ENCODE measurements around the gene DHCR24.
A peak's percentile ranks its signal among the peaks of the same experiment; 100 is the strongest.

The DHCR24 gene

DNA sequence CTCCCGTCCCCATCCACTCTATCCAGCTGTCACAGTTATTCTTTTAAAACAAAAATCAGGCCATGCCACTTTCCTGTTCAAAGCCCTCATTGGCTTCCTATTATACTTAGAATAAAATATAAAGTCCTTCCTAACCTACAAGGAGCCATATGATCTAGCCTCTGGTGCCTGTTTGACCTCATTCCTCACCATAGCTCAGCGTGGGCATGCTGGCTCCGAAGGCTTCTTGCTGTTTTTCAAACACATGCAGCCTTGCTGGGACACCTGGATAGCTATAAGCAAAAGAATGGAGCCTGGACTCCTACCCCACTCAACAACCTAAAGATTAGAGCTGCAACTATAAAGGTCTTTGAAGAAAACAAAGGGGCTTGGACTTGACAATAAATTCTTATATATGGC, 23.7 kb downstream of the DHCR24 start:
- no peak for DNase-seq

DNA sequence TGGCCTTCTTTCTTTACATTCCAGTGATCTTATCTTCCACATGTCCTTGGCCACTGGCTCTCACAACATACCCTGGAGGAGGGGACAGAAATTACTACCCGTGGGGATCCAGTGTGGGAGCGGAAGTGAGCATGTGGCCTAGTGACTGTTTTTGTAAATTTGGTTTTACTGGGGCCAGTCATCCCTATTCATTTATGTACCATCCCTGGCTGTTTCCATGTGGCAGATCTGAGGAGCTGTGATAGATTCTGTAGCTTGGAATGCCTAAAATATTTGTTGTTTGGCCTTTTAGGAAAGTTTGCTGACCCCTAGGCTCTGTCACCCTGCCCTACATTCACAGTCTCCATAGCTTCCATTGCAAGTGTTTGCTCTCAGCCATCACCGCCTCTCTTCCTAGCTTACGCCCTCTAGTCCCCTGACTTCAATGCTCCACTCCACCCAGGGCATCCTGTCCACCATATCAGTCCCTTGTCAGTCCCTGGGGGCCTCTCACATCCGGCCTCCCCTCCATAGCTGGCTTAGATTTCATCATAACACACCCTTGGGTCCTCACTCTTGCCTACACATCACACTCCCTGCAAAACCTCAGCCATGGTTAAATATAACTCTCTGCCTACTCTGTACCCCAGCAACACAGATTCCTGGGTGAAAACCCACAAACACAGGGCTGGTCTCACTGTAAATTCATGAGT, 25.8 kb downstream of the DHCR24 start:
- no peak for DNase-seq

GRCh38 chr1:54859700-54860391, 27.1 kb downstream of the DHCR24 start:
- DNase-seq, result no peak

GRCh38 chr1:54857746-54858561, 29.0 kb downstream of the DHCR24 start:
- peak; percentile 49 for DNase-seq

GRCh38 chr1:54857141-54857540, 29.9 kb downstream of the DHCR24 start:
- no peak for DNase-seq

- peak; percentile 55 for DNase-seq
Measured at GRCh38 chr1:54854381-54855020, 32.5 kb downstream of the DHCR24 start.

- no peak for DNase-seq
Measured at GRCh38 chr1:54853793-54854370, 33.1 kb downstream of the DHCR24 start.

DNA sequence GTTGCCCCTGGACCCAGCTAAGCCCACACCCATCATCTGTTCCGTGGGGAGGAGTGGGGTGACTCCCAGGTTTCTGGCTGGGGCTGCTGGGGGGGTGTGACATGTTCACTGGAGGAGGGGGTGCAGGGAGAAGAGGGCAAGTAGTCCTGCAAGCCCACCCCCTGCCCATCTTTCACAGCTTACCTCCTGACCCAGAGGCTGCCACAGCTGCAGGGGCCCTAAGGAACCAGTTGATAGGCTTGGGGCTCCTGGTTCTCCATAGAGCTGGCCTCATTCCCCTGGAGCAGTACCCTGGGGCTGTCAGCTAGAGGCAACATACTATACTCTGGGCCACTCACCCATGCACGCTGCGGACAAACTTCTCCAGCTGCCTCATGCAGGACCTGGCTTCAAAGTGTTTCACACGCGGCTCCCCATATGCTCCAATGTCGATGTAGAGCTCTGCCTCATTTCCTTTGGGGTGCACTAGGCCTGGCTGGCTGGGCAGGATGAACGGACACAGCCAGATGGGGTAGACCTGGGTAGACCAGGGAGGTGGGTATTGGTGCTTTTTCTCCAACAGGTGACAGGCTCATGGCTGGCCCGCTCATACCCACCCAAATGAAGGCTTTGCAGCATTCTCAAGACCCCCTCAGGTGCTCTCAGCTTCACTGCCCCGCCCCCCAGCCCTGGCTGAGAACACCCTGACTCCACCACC, 33.8 kb downstream of the DHCR24 start:
- no peak for DNase-seq

- DNase-seq, result no peak
Measured at GRCh38 chr1:54851936-54852524, 35.0 kb downstream of the DHCR24 start.

- DNase-seq, result no peak
Measured at GRCh38 chr1:54851406-54851805, 35.6 kb downstream of the DHCR24 start.

DNA sequence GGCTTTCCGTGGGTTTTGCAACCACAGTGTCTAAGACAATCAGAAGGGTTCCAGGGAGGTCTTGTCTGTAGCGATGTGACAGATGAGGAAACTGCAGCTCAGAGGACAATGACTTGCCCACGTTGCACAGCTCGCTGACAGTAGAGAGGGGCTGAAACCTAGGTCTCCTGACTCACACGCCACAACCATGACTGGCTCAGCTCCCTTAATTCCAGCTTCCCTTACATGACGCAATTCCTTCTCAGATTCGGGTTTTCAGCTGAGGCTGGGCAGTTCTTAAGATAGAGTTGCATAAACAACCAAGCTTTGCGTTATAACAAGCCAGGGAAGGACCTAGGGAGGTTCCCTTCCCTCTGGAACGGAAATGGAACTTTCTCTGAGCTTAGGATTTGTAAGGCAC, 36.3 kb downstream of the DHCR24 start:
- DNase-seq, result peak; percentile 91

DNA sequence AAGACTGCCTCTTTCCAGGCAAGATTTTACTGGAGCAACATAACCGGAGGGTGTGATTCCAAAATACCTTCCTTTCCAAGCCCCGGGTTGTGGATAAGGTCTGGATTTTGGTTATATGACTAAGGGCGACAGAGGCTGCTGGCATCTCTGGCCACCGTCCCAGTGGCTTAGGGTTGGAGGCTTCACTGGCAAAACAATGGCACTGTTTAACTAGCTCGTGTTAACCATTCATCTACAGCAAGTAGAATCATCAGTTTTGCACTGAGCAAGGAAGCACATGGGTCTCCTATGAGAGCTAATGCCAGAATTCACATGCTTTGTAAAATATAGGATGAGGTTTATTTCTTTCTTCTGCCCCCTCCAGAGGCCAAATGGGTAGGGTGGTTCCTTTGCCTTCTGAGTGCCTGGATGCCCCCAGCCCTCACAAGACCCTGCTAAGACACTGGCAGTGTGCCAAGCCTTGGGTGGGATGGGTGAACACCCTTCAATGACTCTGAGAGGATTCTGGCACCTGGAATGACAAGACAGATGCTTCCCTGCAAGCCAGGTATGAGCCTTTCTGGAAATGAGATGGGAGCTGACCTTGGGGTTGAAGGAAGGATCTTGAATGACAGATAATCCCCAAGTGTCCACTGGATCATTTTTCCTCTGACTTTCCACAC, 36.8 kb downstream of the DHCR24 start:
- no peak for DNase-seq

DNA sequence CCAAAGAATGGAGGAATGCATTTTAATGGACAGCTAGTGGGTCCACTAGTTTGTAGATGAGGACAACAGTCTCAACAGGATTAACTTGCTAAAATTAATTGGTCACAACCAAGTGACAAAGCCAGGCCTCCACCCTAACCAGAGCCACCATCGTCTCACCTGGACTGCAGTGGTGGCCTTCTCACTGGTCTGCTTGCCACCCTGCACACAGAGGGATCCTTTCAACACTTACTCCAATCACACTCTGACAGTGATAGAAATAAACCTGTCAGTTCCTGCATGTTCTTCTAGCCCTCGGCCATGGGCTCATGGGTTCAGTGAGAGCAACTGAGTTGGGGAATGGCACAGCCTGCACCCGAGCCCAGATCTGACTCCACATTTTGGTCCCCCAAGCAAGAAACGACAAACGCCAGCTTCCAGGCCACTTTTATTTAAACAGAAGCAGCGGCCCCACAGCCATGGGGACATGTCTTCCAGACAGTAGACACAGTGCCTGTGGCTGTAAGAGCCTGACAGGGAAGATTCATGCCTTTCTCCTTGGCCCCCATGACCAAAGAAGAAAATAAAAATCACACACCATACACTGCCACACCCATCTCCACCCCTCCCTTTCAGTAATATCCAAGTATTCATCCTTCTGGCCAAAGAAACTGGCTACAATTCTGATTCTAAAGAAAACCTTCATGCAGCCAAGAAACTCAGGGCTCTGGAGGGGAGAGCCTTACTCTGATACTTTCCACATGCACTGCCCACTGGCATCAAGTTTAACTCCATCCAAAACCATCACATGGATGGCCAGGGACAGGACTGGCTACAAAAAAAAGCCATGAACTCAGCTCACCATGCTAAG, 37.6 kb downstream of the DHCR24 start:
- DNase-seq, result no peak

- no peak for DNase-seq
Measured at GRCh38 chr1:54848134-54848948, 38.7 kb downstream of the DHCR24 start.

GRCh38 chr1:54846716-54847284, 40.2 kb downstream of the DHCR24 start:
- DNase-seq, result no peak

- no peak for DNase-seq
Measured at GRCh38 chr1:54846301-54846700, 40.7 kb downstream of the DHCR24 start.

DNA sequence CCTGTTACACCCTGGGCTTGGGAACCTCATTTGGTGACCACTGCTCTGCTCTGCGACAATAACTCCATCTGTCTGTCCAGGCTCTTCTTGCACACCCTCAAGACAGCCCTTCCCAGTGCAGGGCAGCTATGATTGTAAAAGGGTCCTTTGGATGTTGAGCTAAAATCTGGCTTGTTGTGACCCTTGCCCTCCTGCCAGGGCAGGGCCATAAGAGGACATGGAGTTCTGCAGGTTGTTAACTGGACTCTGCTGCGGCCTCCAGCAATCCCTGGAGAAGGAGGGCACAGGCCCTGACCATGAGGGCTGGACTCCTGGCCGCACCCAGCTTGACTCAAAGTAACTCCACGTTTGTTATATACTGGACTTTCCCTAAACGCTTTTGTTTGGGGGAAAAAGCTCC, 41.2 kb downstream of the DHCR24 start:
- DNase-seq, result no peak

DNA sequence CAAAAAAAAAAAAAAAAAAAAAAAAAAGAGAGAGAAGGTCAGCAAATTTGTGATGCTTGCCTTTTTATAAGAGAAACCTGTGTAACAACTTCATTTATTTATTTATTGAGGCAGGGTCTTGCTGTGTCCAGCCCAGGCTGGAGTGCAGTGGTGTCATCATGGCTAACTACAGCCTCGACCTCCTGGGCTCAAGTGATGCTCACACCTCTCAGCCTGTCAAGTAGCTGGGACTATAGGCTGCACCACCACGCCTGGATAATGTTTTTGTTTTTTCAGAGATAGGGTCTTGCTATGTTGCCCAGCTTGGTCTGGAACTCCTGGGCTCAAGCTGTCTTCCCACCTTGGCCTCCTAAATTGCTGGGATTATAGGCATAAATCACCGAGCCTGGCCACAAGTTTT, 42.4 kb downstream of the DHCR24 start:
- DNase-seq, result no peak

GRCh38 chr1:54843449-54843848, 43.5 kb downstream of the DHCR24 start:
- DNase-seq, result no peak

Data from fibroblast of skin of right quadriceps (primary cell).